NCI-H69 (cell line): ENCODE results near the gene ERVFRD-1.
"Not testable (repeated sequence)": the region's sequence is repeated elsewhere in the genome, so short reads cannot be mapped to it uniquely, and the experiment has no call there.

ENCODE experiments used
- DNase-seq: peaks from one replicate; lab custom pipeline; 2025; lab: John Stamatoyannopoulos, UW

The ERVFRD-1 gene

DNA sequence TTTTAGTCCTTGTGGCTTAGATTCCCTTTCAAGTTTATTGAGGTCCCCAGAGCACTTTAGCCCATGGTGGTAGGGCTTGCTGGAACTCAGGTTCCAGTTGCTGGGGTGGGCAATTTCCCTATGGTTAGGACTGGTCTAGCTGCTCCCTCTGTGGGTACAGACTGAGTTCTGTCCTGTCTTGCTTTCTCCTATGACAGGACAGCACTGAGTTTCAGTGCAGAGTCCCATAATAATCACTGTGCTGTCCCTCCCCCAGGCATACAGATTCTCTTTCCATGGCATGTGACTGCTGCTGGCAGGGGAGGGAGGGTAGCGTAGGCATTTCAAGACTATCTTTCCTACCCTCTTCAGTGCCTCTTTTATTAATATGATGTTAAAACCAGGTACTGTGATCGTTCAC, 17.1 kb upstream of the ERVFRD-1 start:
- DNase-seq = no peak

DNA sequence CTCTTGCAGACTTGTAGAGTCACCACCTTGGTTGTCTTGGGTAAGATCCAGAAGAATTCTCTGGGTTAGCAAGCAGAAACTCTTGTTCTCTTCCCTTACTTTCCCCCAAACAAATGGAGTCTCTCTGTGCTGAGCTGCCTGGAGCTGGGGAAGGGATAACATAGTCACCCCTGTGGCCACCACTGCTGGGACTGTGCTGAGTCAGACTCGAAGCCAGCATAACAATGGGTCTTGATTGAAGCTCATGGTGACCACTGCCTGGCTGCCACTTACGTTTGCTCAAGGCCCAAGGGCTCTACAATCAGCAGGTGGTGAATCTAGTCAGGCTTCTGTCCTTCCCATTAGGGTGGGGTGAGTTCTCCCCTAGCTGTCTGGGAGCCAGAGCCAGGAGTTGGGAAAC, 15.4 kb upstream of the ERVFRD-1 start:
- DNase-seq = peak; percentile 34

DNA sequence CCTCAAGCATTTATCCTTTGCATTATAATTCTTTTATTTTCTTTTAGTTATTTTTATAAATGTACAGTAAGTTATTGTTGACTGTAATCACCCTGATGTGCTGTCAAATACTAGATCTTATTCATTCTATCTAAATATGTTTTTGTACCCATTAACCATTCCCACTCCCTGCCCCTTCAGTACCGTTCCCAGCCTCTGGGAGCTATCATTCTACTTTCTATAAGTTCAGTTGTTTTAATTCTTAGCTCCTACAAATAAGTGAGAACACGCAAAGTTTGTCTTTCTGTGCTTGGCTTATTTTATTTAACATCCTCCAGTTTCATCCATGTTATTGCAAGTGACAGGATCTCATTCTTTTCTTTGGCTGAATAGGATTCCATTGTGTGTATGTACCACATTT, 12.5 kb upstream of the ERVFRD-1 start:
- DNase-seq = no peak

DNA sequence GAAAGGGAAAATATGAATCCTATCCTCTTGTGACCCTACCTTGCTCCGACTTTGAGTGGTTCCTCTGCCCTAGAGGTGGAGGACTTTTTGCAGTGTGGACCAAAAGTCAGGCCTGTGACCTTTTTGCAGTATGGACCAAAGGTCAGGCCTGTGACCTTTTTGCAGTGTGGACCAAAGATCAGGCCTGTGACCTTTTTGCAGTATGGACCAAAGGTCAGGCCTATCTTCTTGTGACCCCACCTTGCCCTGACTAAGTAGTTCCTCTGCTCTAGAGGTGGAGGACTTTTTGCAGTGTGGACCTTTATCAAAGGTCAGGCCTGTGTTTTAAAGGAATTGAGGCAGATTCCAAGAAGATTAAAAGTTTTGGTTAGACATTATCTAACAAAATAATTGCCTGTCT, 10.9 kb upstream of the ERVFRD-1 start:
- DNase-seq = no peak

DNA sequence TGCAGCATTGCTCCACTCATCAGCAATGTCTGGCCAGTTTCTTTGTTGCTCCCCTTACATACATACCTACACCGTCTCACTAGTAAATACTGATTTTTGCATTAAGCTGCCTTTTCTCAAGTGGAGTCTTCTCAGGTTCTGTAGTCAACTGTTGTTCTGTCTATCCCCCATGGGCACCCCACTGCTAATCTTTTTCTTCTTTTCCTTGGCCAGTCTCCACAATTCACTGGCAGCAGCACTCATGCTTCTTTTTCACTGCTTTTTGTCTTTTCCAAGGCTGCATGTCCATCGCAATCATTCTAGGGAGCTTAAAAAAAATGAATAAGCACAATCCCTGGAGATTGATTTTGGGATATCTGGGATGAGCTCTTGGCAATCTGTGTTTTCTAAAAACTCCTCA, 10.3 kb upstream of the ERVFRD-1 start:
- DNase-seq = no peak

DNA sequence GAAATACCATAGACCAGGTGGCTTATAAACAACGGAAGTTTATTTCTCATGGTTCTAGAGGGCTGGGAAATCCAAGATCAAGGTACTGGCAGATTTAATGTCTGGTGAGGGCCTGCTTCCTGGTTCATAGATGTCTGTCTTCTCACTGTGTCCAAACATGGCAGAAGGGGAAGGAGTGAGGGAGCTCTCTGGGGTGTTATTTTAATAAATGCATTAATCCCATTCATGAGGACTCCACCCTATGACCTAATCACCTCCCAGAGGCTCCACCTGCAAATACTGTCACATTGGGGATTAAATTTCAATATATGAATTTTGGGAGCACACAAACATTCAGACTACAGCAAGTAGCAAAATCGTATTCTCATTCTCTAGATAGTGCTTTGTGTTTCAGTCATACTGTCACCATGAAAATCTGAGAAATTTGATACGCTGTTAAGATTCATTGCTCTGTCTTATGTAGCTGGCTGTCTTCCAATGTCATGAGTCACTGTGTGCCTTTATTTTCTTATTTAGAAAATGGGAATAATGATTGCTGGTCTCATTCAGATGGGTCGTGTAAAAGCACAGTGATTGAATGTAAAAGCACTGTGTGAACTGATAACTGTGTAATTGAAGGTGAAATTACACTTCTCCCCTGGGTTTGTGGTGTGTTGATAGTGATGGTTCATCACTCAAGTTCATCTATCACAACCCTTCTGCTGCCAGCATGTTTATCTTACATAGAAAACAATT, 8.9 kb upstream of the ERVFRD-1 start:
- peak; percentile 84 for DNase-seq

DNA sequence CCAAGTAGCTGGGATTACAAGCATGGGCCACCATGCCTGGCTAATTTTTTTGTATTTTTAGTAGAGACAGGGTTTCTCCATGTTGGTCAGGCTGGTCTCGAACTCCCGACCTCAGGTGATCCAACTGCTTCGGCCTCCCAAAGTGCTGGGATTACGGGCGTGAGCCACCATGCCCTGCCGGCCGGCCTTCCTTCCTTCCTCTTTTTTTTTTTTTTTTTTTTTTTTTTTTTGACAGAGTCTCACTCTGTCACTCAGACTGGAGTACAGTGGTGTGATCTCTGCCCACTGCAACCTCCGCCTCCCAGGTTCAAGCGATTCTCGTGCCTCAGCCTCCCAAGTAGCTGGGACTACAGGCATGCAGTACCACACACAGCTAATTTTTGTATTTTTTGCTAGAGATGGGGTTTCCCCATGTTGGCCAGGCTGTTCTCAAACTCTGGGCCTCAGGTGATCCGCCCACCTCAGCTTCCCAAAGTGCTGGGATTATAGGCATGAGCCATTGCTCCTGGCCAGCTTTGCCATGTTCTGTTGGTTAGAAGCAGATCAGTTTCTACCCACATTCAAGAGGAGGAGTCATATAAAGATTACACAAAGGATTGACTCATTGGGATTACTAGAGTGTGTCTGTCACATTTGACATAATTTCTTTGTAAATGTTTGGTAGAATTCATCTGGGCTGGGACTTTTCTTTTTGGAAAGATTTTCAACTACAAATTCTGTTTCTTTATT, 4.4 kb upstream of the ERVFRD-1 start:
- not testable (repeated sequence) for DNase-seq

DNA sequence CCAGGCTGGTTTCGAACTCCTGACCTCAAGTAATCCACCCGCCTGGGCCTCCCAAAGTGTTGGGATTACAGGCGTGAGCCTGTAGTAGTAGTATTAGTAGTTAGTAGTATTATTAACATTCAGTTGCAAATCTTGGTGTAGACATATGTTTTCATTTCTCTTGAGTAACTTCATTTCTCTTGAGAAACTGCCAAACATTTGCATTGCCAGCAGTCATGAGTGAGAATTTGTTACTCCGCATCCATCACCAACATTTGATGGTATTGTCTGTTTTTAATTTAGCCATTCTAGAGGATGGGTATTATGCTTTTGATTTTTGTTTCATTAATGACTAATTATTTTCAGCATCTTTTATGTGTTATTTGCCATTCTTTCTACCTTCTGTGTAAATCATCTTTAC, 1.5 kb upstream of the ERVFRD-1 start:
- no peak for DNase-seq

DNA sequence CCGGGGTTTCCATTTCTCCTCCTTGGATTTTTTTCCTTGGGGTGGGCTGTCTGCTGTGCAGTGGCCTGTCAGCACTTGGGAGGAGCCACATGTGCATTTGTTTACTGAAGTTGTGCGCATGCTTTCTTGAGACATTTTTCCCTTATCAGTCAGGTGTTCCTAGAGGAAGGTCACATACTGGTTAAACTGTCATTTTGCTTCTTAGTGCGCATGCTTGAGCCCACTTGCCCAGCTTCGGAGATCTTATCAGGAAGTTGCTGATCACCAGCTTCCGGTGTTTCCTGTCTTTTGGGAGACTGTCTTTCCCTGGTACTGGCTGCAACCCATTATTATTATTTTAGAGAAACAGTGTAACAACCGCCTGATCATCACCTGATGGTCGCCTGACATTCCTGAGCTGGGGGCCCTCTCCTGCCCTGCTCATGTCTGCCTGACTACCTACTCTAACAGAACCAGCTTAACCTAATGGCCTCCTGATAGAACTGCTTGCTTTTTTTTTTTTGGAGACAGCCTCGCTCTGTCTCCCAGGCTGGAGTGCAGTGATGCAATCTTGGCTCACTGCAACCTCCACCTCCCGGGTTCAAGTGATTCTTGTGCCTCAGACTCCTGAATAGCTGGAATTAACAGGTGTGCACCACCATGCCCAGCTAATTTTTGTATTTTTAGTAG, 378 bp upstream of the ERVFRD-1 start:
- no peak for DNase-seq

DNA sequence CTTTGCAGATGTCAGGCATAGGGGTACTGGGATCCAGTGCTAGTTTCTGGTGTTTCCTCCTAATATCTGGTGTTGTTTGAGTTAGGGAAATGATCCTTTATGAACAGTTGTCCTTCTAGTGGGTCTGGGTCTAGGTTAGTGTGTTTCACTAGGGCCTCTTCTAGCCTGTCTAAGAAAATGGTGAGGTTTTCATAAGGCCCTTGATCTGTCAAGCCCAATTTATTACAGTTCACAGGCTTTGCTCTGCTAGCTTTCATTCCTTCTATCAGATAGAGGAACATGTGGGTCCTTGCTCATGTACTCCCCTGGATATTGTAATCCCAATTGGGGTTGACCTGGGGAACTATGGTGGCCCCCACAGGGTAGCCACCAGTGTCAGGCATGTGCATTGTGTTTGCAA, 2.8 kb downstream of the ERVFRD-1 start:
- DNase-seq = no peak

DNA sequence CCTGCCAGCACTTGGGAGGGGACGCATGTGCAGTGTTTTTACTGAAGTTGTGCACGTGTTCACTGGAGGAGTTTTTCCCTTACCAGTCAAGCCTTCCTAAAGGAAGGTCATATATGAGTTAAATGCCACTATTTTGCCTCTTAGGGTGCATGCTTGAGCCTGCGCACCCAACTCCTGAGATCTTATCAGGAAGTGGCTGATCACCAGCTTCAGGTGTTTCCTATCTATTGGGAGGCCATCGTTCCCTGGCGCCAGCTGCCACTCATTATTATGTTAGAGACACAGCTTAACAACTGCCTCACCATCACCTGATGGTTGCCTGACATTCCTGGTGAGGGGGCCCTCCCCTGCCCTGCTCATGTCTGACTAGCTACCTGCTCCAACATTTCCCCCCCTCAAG, 8.5 kb downstream of the ERVFRD-1 start:
- DNase-seq = no peak

DNA sequence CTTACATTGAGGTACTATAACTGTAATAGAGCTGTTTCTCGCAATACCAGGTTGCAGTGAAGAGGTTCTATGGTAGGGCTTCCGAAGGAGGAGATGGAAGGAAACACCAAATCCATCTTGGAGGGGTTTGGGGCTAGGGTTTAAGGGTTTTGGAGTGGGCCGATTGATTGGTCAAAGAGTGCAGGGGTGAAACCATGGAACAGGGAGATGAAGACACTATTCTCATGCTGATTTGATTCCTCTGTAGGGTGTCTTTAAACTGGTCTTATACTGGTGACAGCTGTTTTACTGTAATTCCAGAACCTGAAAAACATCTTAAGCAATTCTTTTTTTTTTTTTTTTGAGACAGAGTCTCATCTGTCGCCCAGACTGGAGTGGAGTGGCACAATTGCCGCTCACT, 10.1 kb downstream of the ERVFRD-1 start:
- DNase-seq = no peak

DNA sequence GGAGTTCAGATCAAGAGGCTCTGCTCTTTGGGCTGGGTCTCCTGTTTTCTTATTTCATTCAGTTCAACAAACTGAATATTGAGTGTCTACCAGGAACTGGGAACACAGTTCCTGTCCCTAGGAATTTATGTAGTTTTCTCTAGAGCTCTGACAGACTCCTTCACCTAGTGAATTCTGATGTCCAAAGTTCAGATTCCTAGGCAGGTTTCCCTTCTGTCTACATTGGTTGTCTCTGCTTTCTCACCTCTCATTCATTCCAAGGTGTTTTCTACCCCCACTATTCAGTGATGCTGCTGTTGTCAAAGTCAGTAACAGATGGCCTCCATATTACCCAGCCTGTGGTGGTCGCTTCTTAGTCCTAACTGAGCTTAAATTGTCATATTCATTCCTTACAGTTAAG, 13.5 kb downstream of the ERVFRD-1 start:
- no peak for DNase-seq

DNA sequence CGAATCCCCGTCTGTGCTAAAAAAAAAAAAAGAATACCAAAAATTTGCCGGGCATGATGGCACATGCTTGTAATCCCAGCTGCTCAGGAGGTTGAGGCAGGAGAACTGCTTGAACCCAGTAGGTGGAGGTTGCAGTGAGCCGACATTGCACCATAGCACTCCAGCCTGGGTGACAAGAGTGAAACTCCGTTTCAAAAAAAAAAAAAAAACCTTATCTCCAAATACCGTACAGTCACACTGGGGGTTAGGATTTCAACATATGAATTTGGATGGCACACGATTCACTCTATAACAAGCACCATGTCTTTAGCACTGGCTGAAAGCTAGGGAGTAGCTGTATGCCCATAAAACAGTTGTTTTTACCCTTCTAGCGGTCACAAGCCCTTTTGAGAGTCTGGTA, 14.0 kb downstream of the ERVFRD-1 start:
- no peak for DNase-seq

DNA sequence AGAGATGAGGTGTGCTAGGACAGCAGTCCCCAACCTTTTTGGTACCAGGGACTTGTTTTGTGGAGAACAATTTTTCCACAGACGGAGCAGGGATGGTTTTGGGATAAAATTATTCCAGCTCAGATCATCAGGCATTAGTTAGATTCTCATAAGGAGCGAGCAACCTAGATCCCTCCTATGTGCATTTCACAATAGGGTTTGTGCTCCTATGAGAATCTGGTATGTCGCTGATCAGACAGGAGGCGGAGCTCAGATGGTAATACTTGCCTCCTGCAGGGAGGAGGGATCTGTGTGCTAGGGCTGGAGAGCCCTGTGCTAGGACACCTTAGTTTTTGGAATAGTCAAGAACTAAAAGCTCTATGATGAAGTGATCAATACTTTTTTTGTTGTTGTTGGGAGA, 15.4 kb downstream of the ERVFRD-1 start:
- DNase-seq = peak; percentile 65

DNA sequence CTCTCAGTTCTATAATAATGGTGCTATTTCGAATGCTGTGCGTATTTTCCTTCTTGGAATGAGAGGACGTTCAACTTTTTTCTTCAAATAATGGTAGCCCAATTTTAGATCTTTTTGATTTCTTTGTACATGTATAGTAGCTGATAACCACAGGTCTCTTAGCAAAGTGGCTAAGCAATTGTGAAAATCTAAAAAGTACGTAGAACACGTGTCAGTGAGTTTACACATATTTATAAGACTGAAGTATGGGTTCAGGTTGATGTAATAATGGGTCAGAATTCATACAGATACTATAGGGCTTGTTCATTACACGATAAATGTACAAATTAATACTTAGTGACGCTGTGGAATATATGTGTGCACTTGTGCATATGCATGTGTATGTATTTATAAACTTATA, 16.6 kb downstream of the ERVFRD-1 start:
- no peak for DNase-seq

DNA sequence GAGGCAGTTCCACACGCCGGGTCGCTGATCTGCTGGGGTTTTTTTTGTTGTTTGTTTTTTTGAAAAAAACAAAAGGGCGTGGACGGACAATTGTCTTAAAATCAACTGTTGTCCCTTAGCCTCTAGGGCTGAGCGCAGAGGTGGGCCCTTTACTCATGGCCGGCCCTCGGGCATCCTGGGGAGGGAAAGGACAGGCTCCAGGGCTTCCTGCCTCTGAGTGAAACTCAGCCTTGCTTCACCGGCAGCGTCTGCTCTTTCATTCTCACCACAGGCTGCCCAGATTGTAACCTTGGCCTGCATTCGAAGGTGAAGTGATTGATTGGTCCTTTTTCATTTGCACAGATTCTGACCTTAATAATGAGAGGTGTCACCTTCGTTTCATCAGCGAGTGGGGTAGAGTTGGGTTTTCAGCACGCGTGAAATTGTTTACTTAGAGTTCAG, 17.1 kb downstream of the ERVFRD-1 start:
- peak; percentile 83 for DNase-seq

DNA sequence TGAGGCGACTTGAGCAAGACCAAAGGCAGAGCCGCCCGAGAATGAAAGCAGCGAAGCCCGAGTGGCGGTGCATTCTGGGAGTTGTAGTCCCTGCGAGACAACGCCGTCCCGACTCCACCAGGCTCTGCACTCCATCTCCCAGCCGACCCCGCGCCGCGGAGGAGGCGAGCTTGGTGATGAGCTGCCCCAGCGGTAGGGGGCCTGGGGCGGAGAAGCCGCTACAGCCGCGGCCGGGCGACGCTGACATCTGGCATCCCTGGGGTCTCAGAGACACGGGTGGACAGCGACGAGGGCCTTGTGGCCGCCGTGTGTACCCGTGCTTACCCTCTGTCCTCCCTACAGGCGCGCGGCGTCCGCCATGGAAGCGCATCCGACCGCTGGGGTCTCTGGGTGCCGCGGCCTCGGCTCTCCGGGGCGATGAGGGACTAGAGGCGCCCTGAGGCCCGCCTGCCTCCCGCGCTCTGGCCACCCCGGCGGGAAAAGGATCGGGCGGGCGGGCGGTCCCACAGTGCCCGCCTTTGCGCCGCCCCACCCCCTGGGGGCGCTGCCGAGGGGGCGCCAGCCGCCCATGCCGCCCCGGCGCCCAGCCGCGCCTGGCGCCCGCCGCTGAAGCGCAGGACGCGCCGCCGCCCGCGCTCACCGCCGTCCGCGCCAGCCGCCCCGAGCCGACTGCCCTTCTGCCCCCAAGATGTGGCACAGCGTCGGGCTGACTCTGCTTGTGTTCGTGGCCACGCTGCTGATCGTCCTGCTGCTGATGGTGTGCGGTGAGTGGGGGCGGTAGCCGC, 17.7 kb downstream of the ERVFRD-1 start, which contains the start of gene SMIM13:
Gene SMIM13, plus strand, starts transcription at position 209 of the 785 bp plus-strand sequence. Its CDS starts 480 bp downstream, at position 689.
- DNase-seq = peak; percentile 99

DNA sequence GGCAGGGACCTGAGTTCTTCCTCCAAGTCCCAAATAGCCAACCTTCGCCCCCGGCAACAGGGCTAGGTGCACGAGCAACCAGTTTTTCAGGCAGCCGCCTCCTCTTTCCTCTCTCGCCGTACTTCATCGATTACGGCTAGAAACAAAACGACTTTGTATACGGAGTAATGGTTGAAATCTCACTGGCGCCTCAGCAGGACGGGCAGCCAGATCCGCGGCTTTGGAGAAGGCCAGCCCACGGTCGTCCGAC, 18.2 kb downstream of the ERVFRD-1 start:
- no peak for DNase-seq

DNA sequence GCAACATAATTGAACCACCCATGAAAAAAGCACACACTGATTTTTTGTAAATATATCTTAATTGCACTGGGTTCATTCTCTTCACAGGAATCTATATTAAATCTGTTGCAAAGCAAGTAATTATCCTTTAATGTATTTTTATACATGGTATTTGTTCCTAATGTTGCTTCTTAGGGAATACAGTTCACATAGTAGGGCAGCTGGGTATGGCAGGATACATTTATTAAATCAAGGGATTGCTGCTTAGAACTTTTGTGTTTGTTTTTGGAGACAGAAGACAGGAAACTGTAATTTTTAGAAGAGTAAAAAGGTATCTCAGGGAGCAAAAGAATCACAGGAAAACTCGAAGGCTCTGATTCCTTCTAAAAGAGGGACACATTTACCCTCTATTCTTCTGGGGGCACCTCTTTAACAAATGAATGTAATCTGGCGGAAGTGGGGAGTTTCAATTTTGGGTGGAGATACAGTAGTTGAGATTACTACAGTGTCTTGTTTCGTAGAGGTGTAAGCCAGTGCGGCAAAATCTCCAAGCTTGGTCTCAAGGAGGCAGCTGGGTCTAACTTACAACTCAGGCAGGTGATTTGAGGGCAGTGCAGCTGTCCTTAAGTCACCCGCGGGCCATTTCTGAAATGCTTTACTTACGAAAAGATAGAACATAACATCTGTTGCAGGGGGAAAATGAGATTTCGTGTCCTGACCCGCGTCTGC, 18.7 kb downstream of the ERVFRD-1 start:
- peak; percentile 84 for DNase-seq

DNA sequence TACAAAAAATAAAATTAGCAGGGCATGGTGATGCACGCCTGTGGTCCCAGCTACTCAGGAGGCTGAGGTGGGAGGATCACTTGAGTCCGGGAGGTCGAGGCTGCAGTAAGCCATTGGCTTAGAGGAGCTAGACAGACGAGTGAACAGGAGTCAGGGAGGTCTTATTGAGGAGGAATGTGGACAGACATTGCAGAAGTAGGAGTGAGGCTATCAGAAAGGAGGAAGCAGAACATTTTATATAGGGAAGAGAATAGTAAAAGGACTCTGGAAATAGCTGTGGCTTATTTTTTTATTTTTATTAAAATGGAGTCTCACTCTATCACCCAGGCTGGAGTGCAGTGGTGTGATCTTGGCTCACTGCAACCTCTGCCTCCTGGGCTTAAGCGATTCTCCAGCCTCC, 20.4 kb downstream of the ERVFRD-1 start:
- DNase-seq = not testable (repeated sequence)

DNA sequence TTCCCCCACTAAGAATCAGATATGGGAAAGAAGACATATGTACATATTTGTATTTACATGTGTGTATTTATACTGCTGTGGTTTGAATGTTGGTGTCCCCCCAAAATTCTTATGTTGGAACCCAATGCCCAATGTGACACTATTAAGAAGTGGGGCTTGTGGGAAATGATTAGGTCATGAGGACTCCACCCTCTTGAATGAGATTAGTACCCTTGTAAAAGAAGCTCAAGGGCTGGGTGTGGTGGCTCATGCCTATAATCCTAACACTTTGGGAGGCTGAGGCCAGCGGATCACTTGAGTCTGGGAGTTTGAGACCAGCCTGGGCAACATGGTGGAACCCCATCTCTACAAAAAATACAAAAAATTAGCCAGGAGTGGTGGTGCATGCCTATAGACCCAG, 21.8 kb downstream of the ERVFRD-1 start:
- DNase-seq = no peak
